GM23248 (cell line): ENCODE measurements around the gene SMAP2.

Source experiments
- EZH2 ChIP-seq: fragments of 200-600 bp; sonication (generic); IDR thresholded peaks from 2 replicates; pipeline ENCODE4 v1.6.1; 2018; ENCODE audit warnings: antibody characterized with exemption, mild to moderate bottlenecking; ENCODE audit not compliant: insufficient read depth, poor library complexity, severe bottlenecking
- EZH2phosphoT487 ChIP-seq: fragments of 200-600 bp; sonication (generic); IDR thresholded peaks from 2 replicates; pipeline ENCODE4 v1.6.1; 2018; ENCODE audit warnings: antibody characterized with exemption, moderate library complexity, mild to moderate bottlenecking, low read depth; ENCODE audit not compliant: insufficient read depth

- TF ChIP-seq EZH2 (no peak), EZH2phosphoT487 (no peak)
Measured at GRCh38 chr1:40405812-40406211, 32.3 kb downstream of the SMAP2 start.
